Choroid plexus epithelial cell (primary cell): ENCODE measurements around the gene PEX7.

ENCODE experiments used
- DNase-seq: peaks from one replicate; pipeline ENCODE4 v3.0.0-alpha.2; 2010; ENCODE audit warnings: low read depth
- H3K4me3 ChIP-seq: 2 replicates; pipeline ENCODE4 v1.5.1; 2011; ENCODE audit warnings: low read depth, mild to moderate bottlenecking, control low read depth, low read length, moderate library complexity
- TF ChIP-seq, protein P1 (sequence below): conservative IDR thresholded peaks from 2 replicates; pipeline ENCODE4 v1.5.1; 2011; ENCODE audit warnings: low read depth, mild to moderate bottlenecking, control low read depth, inconsistent platforms, low read length, moderate library complexity

Gene PEX7

DNA sequence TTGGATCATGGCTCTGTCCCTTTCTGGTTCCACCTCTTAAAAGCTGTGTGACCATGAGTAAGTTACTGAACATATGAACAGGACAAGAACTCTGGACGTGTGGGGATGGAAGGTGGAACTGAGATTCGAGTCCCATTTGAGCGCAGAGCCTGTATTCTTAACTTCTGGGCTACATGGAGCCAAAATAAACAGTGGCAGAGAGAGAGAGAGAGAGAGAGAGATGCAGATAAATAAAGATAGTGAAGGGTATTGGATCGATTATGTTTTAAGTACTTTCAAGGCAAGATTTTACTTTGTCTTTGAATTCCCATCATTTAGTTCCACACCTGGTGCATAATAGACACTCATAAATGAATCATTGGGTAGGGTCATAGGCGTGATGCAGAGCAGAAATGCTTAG is 139.5 kb downstream of the PEX7 start:
- no peak overlapping the region for H3K4me3 ChIP-seq
- TF ChIP-seq, protein P1, sequence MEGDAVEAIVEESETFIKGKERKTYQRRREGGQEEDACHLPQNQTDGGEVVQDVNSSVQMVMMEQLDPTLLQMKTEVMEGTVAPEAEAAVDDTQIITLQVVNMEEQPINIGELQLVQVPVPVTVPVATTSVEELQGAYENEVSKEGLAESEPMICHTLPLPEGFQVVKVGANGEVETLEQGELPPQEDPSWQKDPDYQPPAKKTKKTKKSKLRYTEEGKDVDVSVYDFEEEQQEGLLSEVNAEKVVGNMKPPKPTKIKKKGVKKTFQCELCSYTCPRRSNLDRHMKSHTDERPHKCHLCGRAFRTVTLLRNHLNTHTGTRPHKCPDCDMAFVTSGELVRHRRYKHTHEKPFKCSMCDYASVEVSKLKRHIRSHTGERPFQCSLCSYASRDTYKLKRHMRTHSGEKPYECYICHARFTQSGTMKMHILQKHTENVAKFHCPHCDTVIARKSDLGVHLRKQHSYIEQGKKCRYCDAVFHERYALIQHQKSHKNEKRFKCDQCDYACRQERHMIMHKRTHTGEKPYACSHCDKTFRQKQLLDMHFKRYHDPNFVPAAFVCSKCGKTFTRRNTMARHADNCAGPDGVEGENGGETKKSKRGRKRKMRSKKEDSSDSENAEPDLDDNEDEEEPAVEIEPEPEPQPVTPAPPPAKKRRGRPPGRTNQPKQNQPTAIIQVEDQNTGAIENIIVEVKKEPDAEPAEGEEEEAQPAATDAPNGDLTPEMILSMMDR = no peak
- no peak for DNase-seq

DNA sequence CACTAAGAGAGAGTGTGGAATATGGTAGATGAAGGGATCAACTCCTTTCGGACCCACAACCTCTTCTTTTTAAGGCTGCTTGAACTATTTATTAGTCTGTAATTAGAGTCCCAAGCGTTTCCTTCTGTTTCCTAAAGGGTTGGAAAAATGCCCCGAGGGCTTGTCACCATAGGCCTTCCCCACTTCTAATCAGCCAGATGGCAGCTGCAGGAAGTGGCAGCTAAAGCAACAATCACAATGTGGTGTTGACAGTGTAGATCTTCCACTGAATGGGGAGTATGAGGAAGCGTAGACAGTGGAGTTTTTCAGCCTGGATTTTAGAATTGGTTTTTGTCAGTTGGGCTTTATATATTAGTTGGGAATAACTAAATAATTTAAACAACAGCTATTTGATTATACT is 140.3 kb downstream of the PEX7 start:
- TF ChIP-seq, protein P1 = no peak
- H3K4me3 ChIP-seq = no peak overlapping the region
- no peak for DNase-seq

DNA sequence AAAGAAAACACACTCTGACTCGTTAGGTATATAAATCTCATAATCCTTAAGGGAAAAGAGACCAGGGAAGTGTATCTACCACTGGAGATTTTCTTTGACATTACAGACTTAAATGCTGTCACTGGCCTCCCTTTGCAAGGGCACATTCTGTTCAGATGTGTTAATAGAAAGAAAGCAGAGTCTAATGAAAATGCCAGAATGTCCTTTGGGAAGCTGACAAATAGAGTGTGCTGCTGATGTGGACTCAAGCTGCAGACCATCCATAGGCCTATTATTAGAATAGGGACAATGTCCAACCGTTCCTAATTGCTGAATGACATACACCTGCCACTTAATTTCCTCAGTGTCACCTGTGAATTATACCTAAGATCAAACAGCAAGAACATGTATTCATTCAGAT is 140.9 kb downstream of the PEX7 start:
- no peak overlapping the region for H3K4me3 ChIP-seq
- TF ChIP-seq, protein P1 = no peak
- no peak for DNase-seq
